ENCODE measurements around the gene LIMS2. TPM values are rescaled to one million over a fixed set of nuclear protein-coding genes. Genes with fewer than 3 reads are reported as not detected.

Gene LIMS2
- total RNA-seq, 1 experiment from 2014 or later, result 8.9 TPM

DNA sequence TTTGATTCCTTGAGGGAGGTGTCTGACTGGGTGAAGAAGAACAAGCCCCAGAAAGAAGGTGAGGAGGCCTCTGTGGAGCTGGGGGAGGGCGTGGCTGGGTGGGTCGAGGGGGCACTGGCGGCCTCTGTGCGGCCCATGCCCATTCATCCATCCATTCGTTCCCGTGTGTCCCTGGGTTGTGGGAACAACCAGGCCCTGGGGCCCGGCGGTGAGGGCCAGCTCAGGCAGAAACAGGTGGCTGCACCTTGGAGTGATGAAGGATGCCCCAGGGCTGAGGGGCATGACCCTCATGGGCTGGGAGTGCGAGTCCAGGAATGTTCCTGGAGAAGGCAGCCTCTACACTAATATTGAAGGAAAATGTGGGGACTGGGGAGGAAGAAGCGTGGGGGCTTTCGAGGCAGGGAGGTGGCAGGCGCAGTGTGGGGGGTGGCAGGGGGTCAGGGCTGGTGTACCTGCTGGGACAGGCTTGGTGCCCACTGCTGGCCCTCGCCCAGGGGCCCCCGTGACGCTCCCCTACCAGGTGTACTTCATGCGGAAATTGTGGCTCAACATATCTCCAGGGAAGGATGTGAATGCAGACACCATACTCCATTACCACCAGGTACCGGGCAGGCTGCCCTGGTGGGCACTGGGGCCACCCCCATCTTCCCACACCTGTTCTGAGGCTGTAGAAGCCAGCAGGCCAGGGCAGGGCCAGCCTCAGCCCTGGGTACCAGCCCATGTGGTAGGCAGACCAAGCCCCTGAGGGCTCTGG lies 40.5 kb downstream of the LIMS2 start:
- TF ChIP-seq, protein P1, sequence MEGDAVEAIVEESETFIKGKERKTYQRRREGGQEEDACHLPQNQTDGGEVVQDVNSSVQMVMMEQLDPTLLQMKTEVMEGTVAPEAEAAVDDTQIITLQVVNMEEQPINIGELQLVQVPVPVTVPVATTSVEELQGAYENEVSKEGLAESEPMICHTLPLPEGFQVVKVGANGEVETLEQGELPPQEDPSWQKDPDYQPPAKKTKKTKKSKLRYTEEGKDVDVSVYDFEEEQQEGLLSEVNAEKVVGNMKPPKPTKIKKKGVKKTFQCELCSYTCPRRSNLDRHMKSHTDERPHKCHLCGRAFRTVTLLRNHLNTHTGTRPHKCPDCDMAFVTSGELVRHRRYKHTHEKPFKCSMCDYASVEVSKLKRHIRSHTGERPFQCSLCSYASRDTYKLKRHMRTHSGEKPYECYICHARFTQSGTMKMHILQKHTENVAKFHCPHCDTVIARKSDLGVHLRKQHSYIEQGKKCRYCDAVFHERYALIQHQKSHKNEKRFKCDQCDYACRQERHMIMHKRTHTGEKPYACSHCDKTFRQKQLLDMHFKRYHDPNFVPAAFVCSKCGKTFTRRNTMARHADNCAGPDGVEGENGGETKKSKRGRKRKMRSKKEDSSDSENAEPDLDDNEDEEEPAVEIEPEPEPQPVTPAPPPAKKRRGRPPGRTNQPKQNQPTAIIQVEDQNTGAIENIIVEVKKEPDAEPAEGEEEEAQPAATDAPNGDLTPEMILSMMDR (IDR thresholded peaks at IDR 0.05), result no peak
- intact Hi-C loops (cut with micrococcal nuclease; ENCODE audit: unreplicated experiment), result no loop called here
- Histone ChIP-seq H3K27ac (ENCODE audit: low read length) (no peak overlapping the region), H3K9me3 (ENCODE audit: control insufficient read depth, insufficient read depth, low read depth, low read length) (no peaks in the 10 kb centered on the region), H3K36me3 (ENCODE audit: control insufficient read depth, insufficient read depth, low read length) (no peaks in the 10 kb centered on the region), H3K27me3 (ENCODE audit: control insufficient read depth, insufficient read depth, low read length) (no peaks in the 10 kb centered on the region), H3K4me1 (ENCODE audit: control insufficient read depth, insufficient read depth, low read length) (peaks cover 10% of the 10 kb centered on the region), H3K4me3 (ENCODE audit: low read depth in 2 of 2, low read length in 2 of 2) (no peak overlapping the region)
- CTCF ChIA-PET, result no interaction called here
- POLR2A ChIA-PET, result no interaction called here
- no peak for ATAC-seq
- no TSS peak for BruUV-seq (replicated peaks)
- no peak for DNase-seq (ENCODE audit: low read depth, low spot score)
- in situ Hi-C loops (cut with HindIII; ENCODE audit: low pct_unique_long_range_greater_than_20kb, low sequenced_read_pairs), result no loop called here

GRCh38 chr2:127634066-127634617 lies 41.2 kb downstream of the LIMS2 start:
- no peak for ATAC-seq
- in situ Hi-C loops (cut with HindIII; ENCODE audit: low pct_unique_long_range_greater_than_20kb, low sequenced_read_pairs), result no loop called here
- CTCF ChIA-PET, result no interaction called here

More at GRCh38 chr2:127634066-127634617, 41.2 kb downstream of the LIMS2 start:
- Histone ChIP-seq H3K9me3 (ENCODE audit: control insufficient read depth, insufficient read depth, low read depth, low read length) (no peaks in the 10 kb centered on the region), H3K4me1 (ENCODE audit: control insufficient read depth, insufficient read depth, low read length) (peaks cover 10% of the 10 kb centered on the region), H3K36me3 (ENCODE audit: control insufficient read depth, insufficient read depth, low read length) (no peaks in the 10 kb centered on the region), H3K4me3 (ENCODE audit: low read depth in 2 of 2, low read length in 2 of 2) (no peak overlapping the region), H3K27ac (ENCODE audit: low read length) (no peak overlapping the region), H3K27me3 (ENCODE audit: control insufficient read depth, insufficient read depth, low read length) (no peaks in the 10 kb centered on the region)
- BruUV-seq (replicated peaks), result no TSS peak
- no peak for DNase-seq (ENCODE audit: low read depth, low spot score)
- POLR2A ChIA-PET, result no interaction called here
- intact Hi-C loops (cut with micrococcal nuclease; ENCODE audit: unreplicated experiment), result no loop called here
- TF ChIP-seq REST (IDR thresholded peaks at IDR 0.05; ENCODE audit: insufficient read depth in 1 of 2, low read depth in 2 of 2, low read length in 1 of 2) (no peak), POLR2AphosphoS5 (IDR thresholded peaks at IDR 0.05; ENCODE audit: low read depth, low read length) (no peak), SIN3A (IDR thresholded peaks at IDR 0.05; ENCODE audit: borderline replicate concordance, insufficient read depth, low read depth, low read length) (no peak), TCF7L2 (IDR thresholded peaks at IDR 0.05; ENCODE audit: low read depth, low read length) (no peak)
- TF ChIP-seq, protein P1 (IDR thresholded peaks at IDR 0.05), result no peak

All from Panc1 (cell line).